Measurements from ENCODE around the gene NXPH2. TPM values are rescaled to one million over a fixed set of nuclear protein-coding genes. Genes with fewer than 3 reads are reported as not detected.
"Not testable (repeated sequence)": the region's sequence is repeated elsewhere in the genome, so short reads cannot be mapped to it uniquely, and the experiment has no call there.

Gene NXPH2
- total RNA-seq, 2 donors from 2014 or later = not detected

DNA sequence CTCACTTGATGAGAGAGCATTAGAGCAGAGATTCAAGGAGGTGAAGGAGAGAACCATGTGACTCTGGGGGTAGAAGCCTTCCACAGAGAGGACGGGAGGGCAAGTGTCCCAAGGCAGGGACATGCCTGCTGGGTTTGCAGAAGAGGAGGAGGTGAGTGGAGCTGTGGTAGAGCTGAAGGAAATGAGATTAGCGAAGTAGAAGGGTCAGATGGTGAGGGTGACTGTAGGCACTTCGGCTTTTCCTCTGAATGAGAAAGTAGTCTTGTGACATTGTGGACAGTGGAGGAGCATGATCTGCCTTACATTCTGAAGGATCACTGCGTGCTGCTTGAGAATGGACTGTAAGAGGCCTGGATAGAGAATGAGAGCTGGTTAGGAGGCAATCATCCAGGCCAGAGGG lies 126.0 kb downstream of the NXPH2 start:
- TF ChIP-seq, protein P1, sequence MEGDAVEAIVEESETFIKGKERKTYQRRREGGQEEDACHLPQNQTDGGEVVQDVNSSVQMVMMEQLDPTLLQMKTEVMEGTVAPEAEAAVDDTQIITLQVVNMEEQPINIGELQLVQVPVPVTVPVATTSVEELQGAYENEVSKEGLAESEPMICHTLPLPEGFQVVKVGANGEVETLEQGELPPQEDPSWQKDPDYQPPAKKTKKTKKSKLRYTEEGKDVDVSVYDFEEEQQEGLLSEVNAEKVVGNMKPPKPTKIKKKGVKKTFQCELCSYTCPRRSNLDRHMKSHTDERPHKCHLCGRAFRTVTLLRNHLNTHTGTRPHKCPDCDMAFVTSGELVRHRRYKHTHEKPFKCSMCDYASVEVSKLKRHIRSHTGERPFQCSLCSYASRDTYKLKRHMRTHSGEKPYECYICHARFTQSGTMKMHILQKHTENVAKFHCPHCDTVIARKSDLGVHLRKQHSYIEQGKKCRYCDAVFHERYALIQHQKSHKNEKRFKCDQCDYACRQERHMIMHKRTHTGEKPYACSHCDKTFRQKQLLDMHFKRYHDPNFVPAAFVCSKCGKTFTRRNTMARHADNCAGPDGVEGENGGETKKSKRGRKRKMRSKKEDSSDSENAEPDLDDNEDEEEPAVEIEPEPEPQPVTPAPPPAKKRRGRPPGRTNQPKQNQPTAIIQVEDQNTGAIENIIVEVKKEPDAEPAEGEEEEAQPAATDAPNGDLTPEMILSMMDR (IDR thresholded peaks at IDR 0.05) = no peak
- intact Hi-C loops (cut with DNase I) = no loop called here
- Histone ChIP-seq H3K9me3 (no peaks in the 10 kb centered on the region), H3K36me3 (no peaks in the 10 kb centered on the region), H3K4me1 (no peaks in the 10 kb centered on the region), H3K27me3 (no peaks in the 10 kb centered on the region), H3K9ac (ENCODE audit: low read depth in 2 of 2, low read length in 2 of 2) (no peak overlapping the region), H3K4me3 (no peak overlapping the region), H3K27ac (no peak overlapping the region)
- no peak for DNase-seq

DNA sequence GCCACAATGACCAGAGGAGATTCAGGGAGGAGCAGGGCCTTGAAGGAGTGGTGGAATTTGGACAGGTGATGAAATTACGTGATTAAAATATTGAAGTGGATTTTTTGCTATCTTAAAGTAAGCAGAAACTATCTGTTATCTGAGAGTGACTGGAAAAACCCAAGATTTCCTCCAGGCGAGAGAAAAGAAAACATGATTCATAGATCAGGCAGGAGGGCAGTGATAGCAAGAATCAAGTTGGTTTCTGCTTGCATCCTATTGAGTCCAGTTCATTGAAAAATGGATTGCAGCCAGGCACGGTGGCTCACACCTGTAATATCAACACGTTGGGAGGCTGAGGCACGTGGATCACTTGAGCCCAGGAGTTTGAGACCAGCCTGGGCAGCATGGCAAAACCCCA lies 127.8 kb downstream of the NXPH2 start:
- H3K27ac ChIP-seq = no peak overlapping the region
- no peaks in the 10 kb centered on the region for H3K4me1 ChIP-seq
- H3K27me3 ChIP-seq = no peaks in the 10 kb centered on the region
- no peak overlapping the region for H3K4me3 ChIP-seq
- TF ChIP-seq, protein P1 (IDR thresholded peaks at IDR 0.05) = no peak
- no peaks in the 10 kb centered on the region for H3K36me3 ChIP-seq
- no peak for DNase-seq
- intact Hi-C loops (cut with DNase I) = no loop called here
- no peaks in the 10 kb centered on the region for H3K9me3 ChIP-seq
- no peak overlapping the region for H3K9ac ChIP-seq (ENCODE audit: low read depth in 2 of 2, low read length in 2 of 2)

DNA sequence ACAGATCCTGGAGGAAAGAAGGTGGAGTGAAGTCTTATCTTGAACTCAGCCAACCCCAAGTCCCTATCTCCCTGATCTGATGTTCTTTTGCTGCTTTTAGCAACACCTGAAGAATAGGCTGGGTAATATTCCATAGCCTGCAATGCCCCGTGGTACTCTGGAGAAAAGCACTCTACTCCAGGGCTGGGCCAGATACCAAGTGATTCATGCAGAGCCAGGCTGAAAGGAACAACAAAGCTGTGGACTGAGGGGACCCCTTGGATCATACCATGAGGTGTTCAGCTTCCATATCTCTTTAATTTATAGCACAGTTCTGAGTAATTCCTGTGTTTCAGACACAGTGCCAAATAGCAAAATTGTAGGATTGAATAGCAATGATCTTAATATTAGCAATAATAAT lies 130.6 kb downstream of the NXPH2 start:
- intact Hi-C loops (cut with DNase I) = no loop called here
- H3K36me3 ChIP-seq = no peaks in the 10 kb centered on the region
- no peak overlapping the region for H3K27ac ChIP-seq
- H3K4me3 ChIP-seq = no peak overlapping the region
- no peaks in the 10 kb centered on the region for H3K9me3 ChIP-seq
- no peaks in the 10 kb centered on the region for H3K4me1 ChIP-seq
- TF ChIP-seq, protein P1 (IDR thresholded peaks at IDR 0.05) = no peak
- no peaks in the 10 kb centered on the region for H3K27me3 ChIP-seq
- no peak overlapping the region for H3K9ac ChIP-seq (ENCODE audit: low read depth in 2 of 2, low read length in 2 of 2)
- DNase-seq = no peak

DNA sequence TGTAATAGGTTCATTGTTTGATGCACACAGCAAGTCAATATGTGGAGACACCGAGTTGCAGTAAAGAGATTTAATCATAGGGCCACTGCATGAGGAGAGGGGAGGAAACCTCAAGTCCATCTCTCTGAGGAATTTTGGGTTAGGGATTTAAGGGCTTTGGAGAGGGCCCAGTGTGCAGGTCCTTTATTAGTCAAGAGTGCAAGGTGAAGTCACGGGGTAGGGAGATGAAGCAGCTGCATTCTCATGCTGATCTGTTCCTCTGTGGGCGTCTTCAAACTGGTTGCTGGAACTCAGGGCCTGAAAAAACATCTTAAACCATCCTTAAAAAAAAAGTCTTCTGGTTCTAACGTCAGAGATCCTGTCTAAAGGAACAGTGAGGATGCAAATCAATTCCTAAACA lies 131.6 kb downstream of the NXPH2 start:
- no peak overlapping the region for H3K27ac ChIP-seq
- intact Hi-C loops (cut with DNase I) = no loop called here
- DNase-seq = no peak
- no peaks in the 10 kb centered on the region for H3K4me1 ChIP-seq
- no peak overlapping the region for H3K9ac ChIP-seq (ENCODE audit: low read depth in 2 of 2, low read length in 2 of 2)
- H3K9me3 ChIP-seq = no peaks in the 10 kb centered on the region
- no peak overlapping the region for H3K4me3 ChIP-seq
- H3K27me3 ChIP-seq = no peaks in the 10 kb centered on the region
- TF ChIP-seq, protein P1 (IDR thresholded peaks at IDR 0.05) = no peak
- H3K36me3 ChIP-seq = no peaks in the 10 kb centered on the region

DNA sequence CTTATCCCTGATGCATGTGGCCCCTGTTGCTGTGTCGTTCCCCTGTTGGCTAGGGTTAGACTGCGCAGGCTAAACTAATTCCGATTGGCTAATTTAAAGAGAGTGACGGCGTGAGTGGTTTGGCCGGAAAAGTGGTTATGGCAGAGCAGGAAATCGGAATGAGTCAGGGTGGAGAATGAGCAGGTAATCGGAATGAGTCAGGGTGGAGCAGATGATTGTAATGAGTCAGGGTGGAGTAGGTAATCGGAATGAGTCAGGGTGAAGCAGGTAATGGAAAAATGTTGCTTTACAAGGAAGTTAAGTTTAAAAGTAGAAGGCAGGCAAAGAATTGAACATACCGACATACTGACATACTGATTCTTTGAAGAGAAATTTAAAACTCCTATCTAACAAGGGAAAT lies 135.4 kb downstream of the NXPH2 start:
- H3K9ac ChIP-seq (ENCODE audit: low read depth in 2 of 2, low read length in 2 of 2); H3K27me3 ChIP-seq; intact Hi-C loops (cut with DNase I); H3K9me3 ChIP-seq; H3K27ac ChIP-seq; H3K4me3 ChIP-seq; H3K4me1 ChIP-seq; H3K36me3 ChIP-seq; DNase-seq: not testable (repeated sequence)

DNA sequence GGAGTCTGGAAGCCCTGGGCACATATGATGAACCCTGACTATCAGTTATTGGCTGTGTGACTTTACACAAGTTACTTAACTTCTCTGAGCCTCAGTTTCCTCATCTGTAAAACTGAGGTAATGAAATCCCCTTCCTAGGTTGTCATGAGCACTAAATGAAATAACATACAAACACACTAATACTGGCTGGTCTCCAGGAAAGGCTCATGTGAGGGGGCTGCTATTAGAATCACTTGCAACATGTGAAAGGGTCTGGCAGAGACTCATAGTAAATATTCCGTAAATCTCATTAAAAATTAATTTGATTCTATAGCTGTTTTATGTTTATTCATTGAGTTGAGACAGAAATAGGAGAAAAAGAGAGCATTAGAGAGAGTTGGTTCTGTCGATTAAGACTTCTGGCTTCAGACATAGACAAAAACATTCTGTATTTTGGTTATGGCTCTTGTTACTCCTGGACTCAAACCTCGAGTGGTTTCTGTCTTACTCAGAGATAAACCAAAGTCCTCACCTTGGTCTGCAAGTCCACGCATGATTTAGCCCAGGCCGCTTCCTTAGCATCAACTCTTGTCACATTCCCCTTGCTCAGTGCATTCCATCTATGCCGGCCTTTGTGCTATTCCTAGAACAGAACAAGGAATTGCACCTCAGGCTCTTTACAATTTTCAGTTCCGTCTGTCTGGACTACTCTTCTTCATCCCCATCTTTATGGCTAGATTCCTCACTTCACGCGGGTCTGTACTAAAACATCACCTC lies 139.1 kb downstream of the NXPH2 start:
- Histone ChIP-seq H3K27me3 (no peaks in the 10 kb centered on the region), H3K4me3 (no peak overlapping the region), H3K36me3 (no peaks in the 10 kb centered on the region), H3K9ac (ENCODE audit: low read depth in 2 of 2, low read length in 2 of 2) (no peak overlapping the region), H3K9me3 (no peaks in the 10 kb centered on the region), H3K27ac (no peak overlapping the region), H3K4me1 (no peaks in the 10 kb centered on the region)
- intact Hi-C loops (cut with DNase I) = no loop called here
- DNase-seq = no peak
- TF ChIP-seq, protein P1 (IDR thresholded peaks at IDR 0.05) = no peak
